GM12878 (cell line): ENCODE data around the gene TMEM255B.

Experiments used
- NFIC ChIP-seq: IDR thresholded peaks from 2 replicates; pipeline ENCODE4 v1.6.1; 2012; ENCODE audit warnings: low read depth, mild to moderate bottlenecking, inconsistent platforms, low read length, moderate library complexity
- TAF1 ChIP-seq: IDR thresholded peaks from 2 replicates; pipeline ENCODE4 v1.6.1; 2011; ENCODE audit warnings: mild to moderate bottlenecking, low read depth, low read length, borderline replicate concordance
- TCF12 ChIP-seq: IDR thresholded peaks from 2 replicates; pipeline ENCODE4 v1.6.1; 2011; ENCODE audit warnings: low read depth, mild to moderate bottlenecking, low read length
- YY1 ChIP-seq: IDR thresholded peaks from 2 replicates; pipeline ENCODE4 v1.6.1; 2011; ENCODE audit warnings: low read depth, mild to moderate bottlenecking, low read length
- TF ChIP-seq, protein P1 (sequence below): IDR thresholded peaks from 2 replicates; pipeline ENCODE4 v1.6.1; 2012; ENCODE audit warnings: low read depth, low read length, improper control_type of control experiment
- TF ChIP-seq, protein P2 (sequence below), 3 experiments: IDR thresholded peaks in 2 of 3; conservative IDR thresholded peaks in 1 of 3; 2 replicates each; pipeline ENCODE4 v1.5.1; 2011; ENCODE audit warnings: low read depth in 3 of 3, low read length in 3 of 3, mild to moderate bottlenecking in 3 of 3, control low read depth in 2 of 3, moderate library complexity in 2 of 3, inconsistent platforms in 1 of 3, mixed read lengths in 1 of 3; ENCODE audit not compliant: control insufficient read depth in 2 of 3, insufficient read depth in 1 of 3; ENCODE audit errors: extremely low read depth in 1 of 3

DNA sequence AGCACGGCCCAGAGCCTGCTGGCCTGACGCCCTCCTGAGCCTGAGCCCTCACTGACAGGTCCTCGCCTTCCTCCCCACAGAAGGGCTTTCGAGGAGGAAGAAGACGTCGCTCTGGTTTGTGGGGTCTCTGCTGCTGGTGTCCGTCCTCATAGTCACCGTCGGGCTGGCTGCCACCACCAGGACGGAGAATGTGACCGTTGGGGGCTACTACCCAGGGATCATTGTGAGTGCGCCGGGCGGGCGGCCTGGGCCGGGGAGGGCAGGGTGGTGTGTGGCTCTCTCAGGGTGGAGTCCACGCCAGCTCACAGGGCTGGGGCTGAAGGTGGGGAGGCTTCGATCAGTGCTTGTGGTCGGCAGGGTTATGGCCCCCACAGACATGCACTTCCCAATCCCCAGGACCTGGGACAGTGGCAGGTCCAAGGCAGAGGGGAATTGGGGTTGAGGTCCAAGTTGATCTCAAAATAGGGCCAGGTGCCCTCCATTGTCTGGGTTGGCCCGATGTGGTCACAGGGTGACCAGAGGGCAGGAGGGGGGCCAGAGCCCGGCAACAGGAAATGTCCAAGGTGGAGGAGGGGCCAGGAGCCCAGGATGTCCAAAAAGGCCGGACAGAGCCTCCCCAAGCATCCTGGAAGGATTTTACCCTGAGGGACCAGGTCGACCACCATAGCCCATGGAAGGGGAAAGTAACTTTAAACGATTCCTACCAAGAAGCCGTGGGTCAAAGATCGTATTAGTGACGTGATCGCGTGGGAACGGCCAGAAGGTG lies 7.2 kb downstream of the TMEM255B start:
- no peak for TF ChIP-seq TAF1
- TF ChIP-seq TCF12, result no peak
- TF ChIP-seq, protein P1, sequence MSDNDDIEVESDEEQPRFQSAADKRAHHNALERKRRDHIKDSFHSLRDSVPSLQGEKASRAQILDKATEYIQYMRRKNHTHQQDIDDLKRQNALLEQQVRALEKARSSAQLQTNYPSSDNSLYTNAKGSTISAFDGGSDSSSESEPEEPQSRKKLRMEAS, result no peak
- TF ChIP-seq, protein P2, sequence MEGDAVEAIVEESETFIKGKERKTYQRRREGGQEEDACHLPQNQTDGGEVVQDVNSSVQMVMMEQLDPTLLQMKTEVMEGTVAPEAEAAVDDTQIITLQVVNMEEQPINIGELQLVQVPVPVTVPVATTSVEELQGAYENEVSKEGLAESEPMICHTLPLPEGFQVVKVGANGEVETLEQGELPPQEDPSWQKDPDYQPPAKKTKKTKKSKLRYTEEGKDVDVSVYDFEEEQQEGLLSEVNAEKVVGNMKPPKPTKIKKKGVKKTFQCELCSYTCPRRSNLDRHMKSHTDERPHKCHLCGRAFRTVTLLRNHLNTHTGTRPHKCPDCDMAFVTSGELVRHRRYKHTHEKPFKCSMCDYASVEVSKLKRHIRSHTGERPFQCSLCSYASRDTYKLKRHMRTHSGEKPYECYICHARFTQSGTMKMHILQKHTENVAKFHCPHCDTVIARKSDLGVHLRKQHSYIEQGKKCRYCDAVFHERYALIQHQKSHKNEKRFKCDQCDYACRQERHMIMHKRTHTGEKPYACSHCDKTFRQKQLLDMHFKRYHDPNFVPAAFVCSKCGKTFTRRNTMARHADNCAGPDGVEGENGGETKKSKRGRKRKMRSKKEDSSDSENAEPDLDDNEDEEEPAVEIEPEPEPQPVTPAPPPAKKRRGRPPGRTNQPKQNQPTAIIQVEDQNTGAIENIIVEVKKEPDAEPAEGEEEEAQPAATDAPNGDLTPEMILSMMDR (IDR thresholded peaks at IDR 0.05 in 2 of 3, conservative IDR thresholded peaks at IDR 0.05 in 1 of 3; ENCODE audit: control insufficient read depth in 2 of 3, extremely low read depth in 1 of 3, insufficient read depth in 1 of 3, low read depth in 3 of 3, low read length in 3 of 3), result no peak
- TF ChIP-seq NFIC, result no peak
- no peak for TF ChIP-seq YY1
